ENCODE data around the gene SFXN5. TPM values are rescaled to one million over a fixed set of nuclear protein-coding genes. Genes with fewer than 3 reads are reported as not detected.

The SFXN5 gene
- total and polyA plus RNA-seq, 2 of the 8 experiments (the other 6 are each of a cell fraction or from before 2014, with no cell fraction given) = 29.3 to 33.1 TPM

- no peak overlapping the region for H3K56ac ChIP-seq (replicated peaks; ENCODE audit: insufficient read length, low read depth, low read length)
Measured at GRCh38 chr2:72964146-72964525, 107.4 kb downstream of the SFXN5 start.

More at GRCh38 chr2:72964146-72964525, 107.4 kb downstream of the SFXN5 start:
- Histone ChIP-seq H3K4me1 (replicated peaks in 1 of 4; ENCODE audit: control insufficient read depth in 3 of 4, insufficient read depth in 4 of 4, low read length in 3 of 4) (peaks cover 12 to 26% (median 22%) of the 10 kb centered on the region in 4 experiments), H3K9me3 (ENCODE audit: insufficient read depth in 2 of 2, low read depth in 1 of 2, low read length in 1 of 2) (no peaks in the 10 kb centered on the region), H4K8ac (ENCODE audit: extremely low read depth, insufficient read depth, low read length) (no peak overlapping the region; the same call in 1 of the 2 replicates), H3K23ac (ENCODE audit: insufficient read length) (no peak overlapping the region), H3K23me2 (ENCODE audit: low read depth, low read length) (no peaks in the 10 kb centered on the region), H4K20me1 (replicated peaks in 1 of 2; ENCODE audit: control insufficient read depth in 1 of 2, insufficient read depth in 2 of 2, low read length in 2 of 2) (no peaks in the 10 kb centered on the region), H3K4ac (replicated peaks; ENCODE audit: insufficient read length, low read depth, low read length) (peak overlapping the region; percentile 41), H3K14ac (ENCODE audit: insufficient read length) (no peak overlapping the region), H3K9ac (replicated peaks in 1 of 4; ENCODE audit: extremely low read depth in 1 of 4, low read depth in 3 of 4, low read length in 3 of 4) (no peak overlapping the region), H3K27me3 (replicated peaks in 1 of 4; ENCODE audit: control insufficient read depth in 3 of 4, extremely low read depth in 1 of 4, insufficient read depth in 3 of 4, low read length in 3 of 4) (peaks cover 0 to 5% (median 0%) of the 10 kb centered on the region in 4 experiments; a peak in 1 of 7 replicates), H3K18ac (ENCODE audit: extremely low read depth, low read length) (peak overlapping the region; percentile 90; the same call in 1 of the 2 replicates), H2BK5ac (ENCODE audit: low read depth, low read length) (peak overlapping the region; percentile 79; the same call in 1 of the 2 replicates), H3K4me3 (ENCODE audit: extremely low read depth in 1 of 4, insufficient read depth in 2 of 4, low read depth in 3 of 4, low read length in 4 of 4) (no peak overlapping the region), H2AK5ac (ENCODE audit: low read depth, low read length) (peak overlapping the region; percentile 83; the same call in 1 of the 2 replicates), H2AFZ (ENCODE audit: low read length) (no peak overlapping the region), H4K91ac (replicated peaks; ENCODE audit: insufficient read length, low read length) (peak overlapping the region; percentile 93), H3K79me2 (ENCODE audit: control insufficient read depth in 1 of 2, insufficient read depth in 2 of 2, low read length in 2 of 2) (no peaks in the 10 kb centered on the region), H3K79me1 (ENCODE audit: low read depth, low read length) (no peaks in the 10 kb centered on the region), H2BK15ac (ENCODE audit: low read length) (peak overlapping the region; percentile 88; the same call in 1 of the 2 replicates), H2BK20ac (ENCODE audit: low read length) (peak overlapping the region; percentile 40; the same call in 1 of the 2 replicates), H3K4me2 (ENCODE audit: insufficient read depth in 1 of 2, low read depth in 2 of 2, low read length in 2 of 2) (0 out of 4 replicates have a peak overlapping the region, but pooled peaks of 1 of the 2 experiments have one; percentile 20), H4K5ac (ENCODE audit: insufficient read length, low read depth, low read length) (no peak overlapping the region), H2BK12ac (ENCODE audit: low read depth, low read length) (peak overlapping the region; percentile 97; the same call in 1 of the 2 replicates), H3K36me3 (ENCODE audit: control insufficient read depth in 2 of 4, insufficient read depth in 4 of 4, low read length in 3 of 4) (no peaks in the 10 kb centered on the region), H3K27ac (ENCODE audit: low read depth, low read length) (no peak overlapping the region), H2BK120ac (replicated peaks; ENCODE audit: low read depth, low read length) (peak overlapping the region; percentile 73)
- no peak for FAIRE-seq
- DNase-seq (ENCODE audit: low read depth in 1 of 2, low spot score in 2 of 2) = no peak
- CTCF ChIA-PET (ENCODE audit: partially characterized antibody) = interaction anchor here (0.9 to 11.9 kb wide), 20 partner anchors 9 to 196 kb away, joined by 3 to 166 read pairs (median 7); partner anchors contain the start of genes EMX1 and SPR
- no peak for TF ChIP-seq ATF3 (IDR thresholded peaks at IDR 0.05; ENCODE audit: insufficient read depth, low read depth, low read length)
- no peak for TF ChIP-seq SIRT6 (IDR thresholded peaks at IDR 0.05; ENCODE audit: low read length)
- TF ChIP-seq HDAC6 (IDR thresholded peaks at IDR 0.05; ENCODE audit: low read depth, low read length) = no peak
- POLR2A ChIA-PET (ENCODE audit: partially characterized antibody) = interaction anchor here (0.8 to 3.5 kb wide), 6 partner anchors 11 to 70 kb away, joined by 3 to 29 read pairs (median 8); partner anchors contain the start of gene EMX1
- WGBS, 2 experiments (ENCODE audit: extremely low coverage in 1 of 2, insufficient coverage in 1 of 2, insufficient read length in 1 of 2, insufficient replicate concordance in 2 of 2, low coverage in 1 of 2, low lambda C conversion rate in 2 of 2, missing lambda C conversion rate in 1 of 2) = 90% methylated on average over 6 of the region's 6 CpGs; no CpG with 5 or more reads in 1 of the 2 experiments
